Thyroid gland (tissue), 4 donors: Measurements from ENCODE around the gene ATXN7.

ENCODE experiments used
- CTCF ChIP-seq, 6 experiments: fragments of 200-600 bp in 3 of 6; fragments of 450-650 bp in 3 of 6; sonication (generic) in 3 of 6; IDR thresholded peaks; one replicate each; pipeline ENCODE4 v1.5.1; 2016 to 2019; ENCODE audit warnings: antibody characterized with exemption in 6 of 6, mild to moderate bottlenecking in 2 of 6, inconsistent platforms in 1 of 6, moderate library complexity in 1 of 6
- POLR2A ChIP-seq, 2 donors: fragments of 450-650 bp; IDR thresholded peaks; one replicate each; pipeline ENCODE4 v1.6.1; 2017; ENCODE audit warnings: antibody characterized with exemption in 2 of 2, mild to moderate bottlenecking in 2 of 2, moderate library complexity in 1 of 2

- no peak for TF ChIP-seq CTCF (IDR thresholded peaks at IDR 0.05)
- no peak for TF ChIP-seq POLR2A (IDR thresholded peaks at IDR 0.05)
Observed at GRCh38 chr3:63860776-63861175, 2.9 kb upstream of the ATXN7 start.
